ENCODE measurements around the gene PDE6B.
"Not testable (repeated sequence)": the region's sequence is repeated elsewhere in the genome, so short reads cannot be mapped to it uniquely, and the experiment has no call there.

The PDE6B gene

DNA sequence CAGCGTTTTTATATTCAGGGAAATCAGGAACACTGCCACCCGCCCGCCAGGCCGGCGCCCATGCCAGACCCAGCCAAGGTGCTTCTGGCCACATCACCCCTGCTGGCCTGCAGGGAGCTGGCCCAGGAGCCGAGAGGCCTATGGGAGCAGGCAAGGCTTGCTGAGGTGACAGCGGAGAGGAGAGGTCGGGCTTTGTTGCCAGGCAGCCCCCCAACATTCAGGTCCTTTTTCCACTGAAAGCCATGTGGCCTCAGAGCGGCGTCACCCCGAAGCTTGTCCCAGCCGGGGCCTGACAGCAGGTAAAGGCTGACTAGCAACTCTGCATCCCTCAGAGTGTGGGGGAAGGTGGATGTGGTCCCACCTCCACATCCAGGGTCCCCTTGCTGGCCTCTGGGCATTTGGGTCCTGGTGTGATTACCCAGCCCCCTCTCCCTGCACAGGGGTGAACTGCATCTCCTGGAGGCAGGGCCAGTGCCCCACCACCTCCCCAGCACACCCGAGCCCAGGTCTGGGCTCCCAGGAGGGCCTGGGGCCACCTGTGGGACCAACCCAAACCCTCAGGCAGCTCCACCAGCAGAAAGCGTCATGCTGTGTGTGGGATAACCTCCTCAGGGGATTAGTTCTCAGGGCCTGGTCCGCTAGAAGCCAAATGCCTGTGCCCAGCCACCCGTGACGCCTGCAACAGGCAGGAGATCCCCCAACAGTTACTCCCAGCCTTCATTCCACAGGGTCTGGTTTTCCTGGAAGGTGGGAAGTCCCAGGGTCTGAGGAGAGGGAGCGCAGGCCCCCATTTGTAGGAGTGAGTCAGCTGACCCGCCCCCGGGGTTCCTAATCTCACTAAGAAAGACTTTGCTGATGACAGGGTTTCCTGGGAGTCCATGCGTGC lies at the start of gene PDE6B:
Gene PDE6B, plus strand, starts transcription at position 869 of the 886 bp plus-strand sequence. CDS start 54 bp downstream, outside the sequence.
- DNase-seq: no peak

DNA sequence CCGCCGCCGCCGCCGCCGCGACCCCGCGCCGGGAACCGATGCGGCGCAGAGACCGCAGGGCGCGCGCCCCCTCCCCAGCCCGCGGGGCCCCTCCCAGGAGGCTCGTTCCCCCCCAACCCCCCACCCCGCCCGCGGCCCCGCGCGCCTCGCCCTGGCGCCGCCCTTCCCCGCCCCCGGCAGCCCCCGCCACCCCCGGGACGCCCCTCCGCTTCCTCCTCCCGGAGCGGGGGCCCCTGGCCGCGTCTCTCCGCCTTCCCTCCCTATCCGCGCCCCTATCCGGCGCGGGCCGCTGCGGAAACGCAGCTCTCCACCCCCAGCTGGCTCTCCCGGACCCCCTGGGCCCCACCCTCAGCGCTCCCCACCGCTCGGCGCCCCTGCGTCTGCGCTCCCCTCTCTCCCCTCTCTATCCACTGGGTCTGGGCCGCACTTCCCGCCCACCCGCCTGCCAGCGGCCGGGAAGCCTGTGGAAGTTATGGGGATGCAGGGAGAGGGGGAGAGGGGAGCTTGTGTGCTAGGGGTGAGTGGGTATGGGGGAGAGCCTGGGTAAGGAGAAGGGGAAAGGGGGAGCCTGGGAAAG lies 49.0 kb upstream of the PDE6B start, which contains the start of gene TMEM271:
Gene TMEM271, minus strand, starts transcription at position 51 of the 577 bp plus-strand sequence. CDS start 233 bp downstream, outside the sequence.
- no peak for DNase-seq

GRCh38 chr4:576991-577498 lies 48.3 kb upstream of the PDE6B start:
- no peak for DNase-seq

DNA sequence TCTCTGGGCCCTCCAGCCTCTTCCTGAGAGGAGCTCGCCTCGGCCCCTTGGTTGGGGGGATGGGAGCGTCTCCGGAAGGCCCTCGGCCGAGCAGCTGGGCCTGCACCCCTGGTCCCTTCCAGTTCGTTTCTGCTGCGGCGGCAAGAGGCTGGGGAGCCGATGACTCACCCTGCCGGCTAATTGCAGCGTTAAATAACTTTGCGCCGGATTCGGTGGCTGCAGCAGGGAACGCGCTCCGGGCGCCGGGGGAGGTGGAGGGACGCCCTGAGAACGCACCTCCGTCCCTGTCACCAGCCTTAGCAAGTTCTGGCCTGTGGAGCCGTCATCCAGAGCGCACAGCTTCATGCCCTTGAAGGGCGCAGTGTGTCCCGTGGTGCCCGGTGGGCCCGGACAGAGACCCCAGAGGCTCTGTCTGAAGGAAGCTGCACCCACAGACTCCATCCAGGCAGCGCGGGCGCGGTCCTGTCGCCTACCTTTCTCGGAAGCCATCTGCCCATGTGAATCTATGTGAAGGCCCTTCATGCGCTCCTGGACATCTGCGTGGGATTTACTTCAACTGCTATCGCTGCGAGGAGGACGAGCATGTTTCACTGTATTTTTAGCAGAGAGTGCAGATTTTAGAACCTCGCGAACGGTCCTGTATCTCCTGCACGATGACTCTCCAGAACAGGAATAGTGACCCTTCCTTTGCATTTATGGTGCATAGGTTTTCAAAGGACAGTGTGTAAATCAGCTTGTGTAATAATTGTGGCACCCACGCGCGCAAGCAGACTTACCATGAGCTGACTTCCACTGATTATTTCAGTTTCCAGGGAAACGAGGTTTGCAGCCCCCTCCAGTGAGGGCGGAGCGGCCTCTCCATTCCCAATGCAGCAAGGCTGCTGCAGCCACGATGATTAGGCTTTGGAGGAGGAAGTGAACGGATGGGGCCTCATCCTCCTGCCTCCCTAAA lies 47.6 kb upstream of the PDE6B start:
- DNase-seq: no peak

DNA sequence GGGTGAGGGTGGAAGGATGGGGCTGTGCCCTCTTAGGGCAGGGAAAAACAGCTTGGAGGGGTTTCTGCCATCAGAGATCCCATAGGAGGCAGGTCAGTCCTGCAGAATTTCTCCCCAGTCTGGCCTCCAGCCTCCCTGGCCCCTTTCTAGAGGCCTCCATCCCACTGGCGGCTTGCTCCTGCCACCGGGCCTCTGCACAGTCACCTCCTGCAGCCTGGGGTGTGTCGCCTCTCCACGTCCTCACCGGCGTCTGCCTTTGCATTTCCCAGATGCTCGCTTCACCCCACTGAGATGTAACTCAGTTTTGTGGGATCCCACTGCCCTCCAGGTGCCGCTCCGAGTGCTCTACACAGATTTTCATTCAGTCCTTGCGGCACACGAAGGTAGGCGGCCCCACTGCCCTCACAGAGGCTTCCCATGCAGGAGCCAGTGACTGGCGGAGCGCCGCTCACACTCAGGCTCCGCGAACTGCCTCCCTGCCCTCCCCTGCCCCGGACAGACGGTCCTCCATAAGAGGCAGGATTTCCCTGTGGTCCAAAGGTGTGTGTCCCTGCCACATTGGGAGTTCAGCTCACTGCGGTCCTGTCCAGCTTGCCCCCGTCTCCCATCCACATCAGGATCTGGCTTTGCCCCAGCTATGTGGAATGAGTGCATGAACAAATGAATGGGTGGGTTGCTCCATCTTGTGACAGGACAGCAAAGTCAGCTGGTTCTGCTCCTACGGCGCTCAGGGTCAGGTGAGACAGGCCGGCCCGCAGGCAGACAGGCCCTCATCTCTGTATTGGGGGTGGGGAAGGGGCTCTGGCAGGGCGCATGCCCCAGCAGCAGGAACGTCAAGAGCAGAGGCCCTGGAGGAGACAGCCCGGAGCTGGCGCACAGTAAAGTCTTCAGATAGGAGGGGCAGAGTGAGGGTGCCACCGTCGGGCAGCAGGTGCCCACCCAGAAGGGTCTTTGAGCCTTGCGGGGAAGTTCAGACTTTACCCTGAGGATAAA lies 46.6 kb upstream of the PDE6B start:
- no peak for DNase-seq

DNA sequence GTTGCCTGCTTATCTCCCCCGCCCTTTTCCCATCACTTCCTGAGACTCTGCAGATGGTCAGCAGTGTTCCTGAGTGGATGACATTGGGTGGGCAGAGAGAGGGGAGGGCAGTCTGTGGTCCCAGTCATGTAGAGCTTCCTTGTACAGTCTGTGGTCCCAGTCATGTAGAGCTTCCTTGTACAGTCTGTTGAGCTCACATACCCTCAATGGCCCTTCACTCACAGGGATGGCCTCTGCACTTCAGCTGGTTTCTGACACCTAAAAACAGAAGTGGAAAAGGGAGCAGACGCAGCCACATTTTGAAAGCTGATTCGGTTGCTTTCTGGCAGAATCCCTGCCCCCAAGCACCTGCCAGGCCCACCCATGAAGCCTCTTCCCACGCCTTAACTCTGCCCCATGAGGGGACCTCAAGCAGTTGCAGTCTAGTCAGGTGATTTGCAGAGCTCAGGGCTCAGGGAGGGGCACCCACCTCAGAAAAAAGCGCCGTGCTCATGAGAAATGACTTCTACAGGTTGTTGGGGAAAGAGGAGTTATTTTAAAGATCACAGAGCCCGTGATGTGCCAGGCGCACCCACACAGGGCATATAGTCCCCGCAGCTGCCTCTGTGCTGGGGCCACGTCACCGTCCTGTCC lies 45.7 kb upstream of the PDE6B start:
- no peak for DNase-seq

DNA sequence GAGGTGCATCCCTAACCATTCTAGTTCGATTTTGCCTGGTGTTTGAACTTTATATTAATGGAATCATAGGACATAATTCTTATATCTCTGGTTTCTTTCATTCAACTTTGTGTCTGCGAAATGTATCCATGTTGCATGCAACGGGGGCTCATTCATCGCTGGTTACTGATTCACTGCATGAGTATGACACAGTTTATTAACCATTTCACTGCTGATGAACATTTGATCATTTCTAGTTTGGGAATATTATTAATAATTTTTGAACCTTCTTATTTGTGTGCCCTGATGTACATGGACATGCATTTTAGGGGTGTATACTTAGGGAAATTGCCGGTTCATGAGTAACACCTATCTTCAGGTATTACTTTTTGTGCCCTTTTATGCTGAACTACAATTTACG lies 44.2 kb upstream of the PDE6B start:
- DNase-seq: no peak

DNA sequence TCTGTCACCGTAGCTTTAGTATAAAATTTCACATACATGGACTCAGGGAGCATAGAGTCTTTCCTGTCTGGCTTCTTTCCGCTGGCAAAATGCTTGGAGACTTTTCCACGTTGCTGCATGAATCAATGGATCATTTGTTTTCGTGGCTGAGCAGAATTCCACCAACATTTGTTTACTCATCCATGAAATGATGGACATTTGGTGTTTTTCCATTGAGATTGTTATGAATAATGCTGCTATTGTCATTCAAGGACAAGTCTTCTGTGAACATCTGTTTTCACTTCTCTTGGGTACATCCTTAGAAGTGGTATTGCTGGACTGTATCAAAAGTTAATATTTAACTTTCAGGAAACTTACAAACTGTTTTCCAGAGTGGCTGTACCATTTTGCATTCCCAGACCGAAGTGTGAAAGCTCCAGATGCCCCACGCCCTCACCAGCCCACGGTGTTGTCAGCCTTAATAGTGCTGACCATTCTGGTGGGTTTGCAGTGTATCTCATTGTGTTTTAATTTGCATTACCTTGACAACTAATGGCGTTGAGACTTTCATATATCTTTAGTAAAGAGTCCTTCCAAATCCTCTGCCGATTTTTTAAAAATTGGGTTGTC lies 43.5 kb upstream of the PDE6B start:
- DNase-seq: no peak

DNA sequence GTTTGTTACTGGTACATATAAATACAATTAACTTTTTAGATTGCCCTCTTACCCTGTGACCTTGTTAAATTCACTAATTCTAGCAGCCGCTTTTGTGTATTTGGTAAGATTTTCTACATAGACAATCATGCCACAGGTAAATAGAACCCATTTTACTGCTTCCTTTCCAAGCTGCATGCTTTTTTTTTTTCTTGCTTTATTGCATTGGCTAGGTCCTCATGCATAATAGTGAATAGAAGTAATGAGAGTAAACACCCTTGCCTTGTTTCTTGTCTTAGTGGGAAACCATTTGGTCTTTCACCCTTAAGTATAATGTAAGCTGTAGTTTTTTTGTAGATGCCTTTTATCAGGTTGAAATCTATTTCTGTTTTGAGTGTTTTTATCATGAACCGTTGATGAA lies 41.6 kb upstream of the PDE6B start:
- no peak for DNase-seq

DNA sequence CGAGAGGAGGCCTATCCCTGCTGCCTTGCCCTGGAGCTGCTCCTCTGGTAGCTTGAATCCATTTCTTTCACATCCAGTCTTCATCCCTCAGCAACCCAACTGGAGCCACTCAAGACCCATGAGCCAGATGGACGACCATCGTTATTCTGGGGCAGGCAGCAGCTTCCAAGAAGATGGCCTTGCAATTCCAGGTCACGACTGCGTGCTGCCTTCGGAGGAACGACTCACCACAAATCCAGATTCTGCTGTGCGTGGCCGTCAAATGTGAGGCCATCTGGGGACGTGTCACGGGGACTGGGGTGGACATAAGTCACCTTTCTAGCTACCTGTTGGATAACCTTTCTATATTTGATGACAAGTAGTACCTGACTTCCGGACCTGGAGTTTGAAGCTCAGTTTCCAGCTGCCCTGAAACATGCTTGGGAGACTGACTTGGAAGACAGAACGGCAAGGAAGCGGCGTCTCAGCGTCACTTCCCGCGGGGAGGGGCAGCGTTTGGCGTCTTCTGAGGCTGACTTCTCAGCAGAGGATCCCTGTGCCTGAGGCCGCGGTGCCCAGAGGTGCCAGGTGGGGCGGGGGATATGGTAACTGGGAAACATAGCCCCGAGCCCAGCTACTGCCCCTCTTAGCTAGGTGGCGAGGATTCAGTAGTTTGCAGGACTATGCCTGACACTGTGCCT lies 37.6 kb upstream of the PDE6B start:
- no peak for DNase-seq

DNA sequence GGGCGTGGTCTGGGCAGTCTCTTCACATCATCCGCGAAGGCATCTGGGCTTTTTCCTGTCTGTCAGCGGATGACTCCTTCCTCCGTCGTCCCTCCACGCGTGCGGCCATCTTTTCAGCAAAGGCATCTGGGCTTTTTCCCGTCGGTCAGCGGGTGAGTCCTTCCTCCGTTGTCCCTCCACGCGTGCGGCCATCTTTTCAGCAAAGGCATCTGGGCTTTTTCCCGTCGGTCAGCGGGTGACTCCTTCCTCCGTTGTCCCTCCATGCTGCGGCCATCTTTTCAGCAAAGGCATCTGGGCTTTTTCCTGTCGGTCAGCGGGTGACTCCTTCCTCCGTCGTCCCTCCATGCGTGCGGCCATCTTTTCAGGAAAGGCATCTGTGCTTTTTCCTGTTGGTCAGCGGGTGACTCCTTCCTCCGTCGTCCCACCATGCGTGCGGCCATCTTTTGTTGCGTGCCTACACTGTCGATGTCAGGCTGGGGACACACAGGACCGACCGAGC lies 37.0 kb upstream of the PDE6B start:
- DNase-seq: no peak

- DNase-seq: no peak
These were observed 36.0 kb upstream of the PDE6B start for GRCh38 chr4:589219-589963.

GRCh38 chr4:590313-590841 lies 35.0 kb upstream of the PDE6B start:
- no peak for DNase-seq

DNA sequence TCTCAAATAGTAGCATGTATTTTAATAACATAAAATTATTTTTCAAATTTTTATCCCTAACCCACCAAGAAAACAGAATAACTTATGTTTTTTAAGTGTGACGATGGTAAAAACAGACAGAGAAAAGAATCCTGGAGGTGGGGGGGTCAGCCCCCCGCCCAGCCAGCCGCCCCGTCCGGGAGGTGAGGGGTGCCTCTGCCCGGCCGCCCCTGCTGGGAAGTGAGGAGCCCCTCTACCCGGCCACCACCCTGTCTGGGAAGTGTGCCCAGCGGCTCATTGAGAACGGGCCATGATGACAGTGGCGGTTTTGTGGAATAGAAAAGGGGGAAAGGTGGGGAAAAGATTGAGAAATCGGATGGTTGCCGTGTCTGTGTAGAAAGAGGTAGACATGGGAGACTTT lies 33.2 kb upstream of the PDE6B start:
- not testable (repeated sequence) for DNase-seq

- no peak for DNase-seq
These were observed 32.4 kb upstream of the PDE6B start for GRCh38 chr4:592825-593520.

- DNase-seq: no peak
These were observed 26.4 kb upstream of the PDE6B start for GRCh38 chr4:598925-599324.

DNA sequence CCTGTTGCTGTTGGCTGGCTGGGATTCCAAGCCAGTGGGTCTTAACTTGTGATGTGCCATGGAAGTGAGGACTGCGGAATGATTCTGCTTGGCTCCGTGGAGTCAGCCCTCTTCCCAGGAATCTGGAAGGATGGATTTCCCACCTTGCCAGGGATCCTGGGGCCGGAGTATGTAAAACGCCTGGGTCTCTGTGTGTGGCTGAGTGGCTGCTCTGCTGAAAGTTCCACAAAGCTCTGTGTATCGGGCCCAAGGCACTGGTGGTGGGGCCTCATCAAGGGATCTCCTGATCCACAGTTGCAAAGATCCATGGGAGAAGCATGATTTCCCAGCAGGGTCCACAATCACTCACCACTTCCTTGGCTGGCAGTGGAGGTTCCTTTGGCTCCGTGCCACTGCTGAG lies 25.2 kb upstream of the PDE6B start:
- DNase-seq: no peak

DNA sequence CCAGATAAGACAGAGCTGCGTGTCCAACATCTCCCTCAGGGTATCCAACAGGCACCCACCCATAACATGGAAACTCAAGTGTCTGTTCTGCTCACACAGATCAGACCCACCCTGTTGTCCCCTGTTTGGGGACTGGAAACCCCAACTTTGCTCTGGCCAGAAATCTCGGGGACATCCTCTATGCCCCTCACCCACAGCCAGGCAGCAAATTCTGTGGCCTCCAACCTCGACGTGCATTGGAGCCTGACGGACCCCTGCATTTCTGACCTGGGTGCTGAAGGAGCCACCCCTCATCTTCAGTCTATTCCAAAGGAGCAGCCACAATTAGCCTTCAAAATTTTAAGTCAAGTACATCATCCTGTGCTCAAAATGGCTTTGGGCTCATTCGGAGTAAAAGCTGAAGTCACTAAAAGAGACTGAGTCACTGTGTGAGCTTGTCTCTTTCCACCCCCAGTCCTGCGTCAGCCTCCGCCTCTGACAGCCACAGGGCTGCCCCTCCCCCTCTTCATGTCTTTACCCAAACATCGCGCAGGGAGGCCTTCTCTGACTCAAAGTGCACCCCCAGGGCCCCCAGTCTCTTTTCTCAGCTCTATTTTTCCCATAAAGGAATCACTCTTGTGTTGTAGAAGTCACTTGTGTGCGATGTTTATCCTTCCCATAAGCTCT lies 24.4 kb upstream of the PDE6B start:
- no peak for DNase-seq
